Brain pericyte (primary cell): ENCODE data around the gene OARD1.
"Not testable (repeated sequence)": the region's sequence is repeated elsewhere in the genome, so short reads cannot be mapped to it uniquely, and the experiment has no call there.

Experiments used
- DNase-seq: peaks from one replicate; pipeline ENCODE4 v3.0.0-alpha.2; 2012; ENCODE audit warnings: low read depth, low spot score

Gene OARD1

DNA sequence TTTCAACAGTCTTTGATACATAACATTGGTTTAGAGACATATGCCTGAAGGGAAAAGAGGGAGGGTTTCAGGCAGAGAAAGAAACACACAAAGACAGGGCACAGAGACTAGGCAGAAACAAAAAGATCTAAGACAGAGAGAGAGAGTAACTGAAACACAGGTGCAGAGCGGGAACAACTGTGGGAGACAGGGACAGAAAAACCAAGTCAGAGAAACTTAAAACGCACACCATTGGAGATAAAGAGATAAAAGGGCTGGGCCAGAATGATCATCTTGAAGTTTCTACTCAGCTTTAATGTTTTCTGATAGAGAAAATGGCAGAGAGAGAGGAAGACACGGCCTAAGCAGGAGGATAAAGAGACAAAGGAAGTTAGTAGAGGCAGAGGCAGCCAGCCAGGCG, 44.9 kb downstream of the OARD1 start:
- no peak for DNase-seq

- no peak for DNase-seq
Observed at GRCh38 chr6:41025966-41026530, 46.1 kb downstream of the OARD1 start.

DNA sequence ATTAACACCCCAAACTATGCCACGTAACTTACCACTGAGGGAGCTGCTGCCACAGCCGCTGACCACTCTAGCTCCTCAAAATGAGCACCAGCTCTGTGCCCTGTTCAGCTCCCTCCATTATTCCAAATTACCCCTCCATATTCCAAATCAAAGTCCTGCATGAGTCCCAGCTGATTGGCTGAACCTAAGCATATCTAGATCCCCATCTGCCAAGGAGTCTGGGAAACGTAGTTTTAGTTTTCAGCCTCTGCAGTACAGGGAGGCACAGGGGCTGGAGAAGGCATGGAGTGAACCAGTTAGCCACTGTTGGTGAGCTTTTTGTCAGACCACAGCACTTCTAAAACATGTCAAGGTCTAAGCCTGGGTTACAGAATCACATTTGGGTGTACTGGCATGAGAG, 49.0 kb downstream of the OARD1 start:
- no peak for DNase-seq

DNA sequence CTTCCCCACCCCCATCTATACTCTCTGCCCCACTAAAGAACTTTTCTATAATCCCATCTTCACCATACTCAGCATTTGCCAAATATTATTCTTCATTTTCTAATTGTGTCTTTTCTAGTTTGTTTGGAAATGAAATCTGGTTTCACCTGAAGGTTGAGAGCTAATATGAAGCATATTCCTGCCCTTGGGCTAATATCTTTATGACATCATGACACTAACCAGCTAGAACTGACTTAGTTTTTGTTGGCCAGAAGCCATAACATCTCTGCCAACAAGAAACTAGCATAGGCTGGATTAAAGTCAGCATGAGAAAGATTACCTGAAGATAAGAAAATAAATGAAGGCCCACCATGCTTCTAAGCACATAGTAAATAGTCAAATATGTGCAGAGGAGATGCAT, 49.9 kb downstream of the OARD1 start:
- no peak for DNase-seq

- no peak for DNase-seq
Observed at GRCh38 chr6:41021832-41022231, 50.3 kb downstream of the OARD1 start.

GRCh38 chr6:41017663-41018062, 54.5 kb downstream of the OARD1 start:
- no peak for DNase-seq

DNA sequence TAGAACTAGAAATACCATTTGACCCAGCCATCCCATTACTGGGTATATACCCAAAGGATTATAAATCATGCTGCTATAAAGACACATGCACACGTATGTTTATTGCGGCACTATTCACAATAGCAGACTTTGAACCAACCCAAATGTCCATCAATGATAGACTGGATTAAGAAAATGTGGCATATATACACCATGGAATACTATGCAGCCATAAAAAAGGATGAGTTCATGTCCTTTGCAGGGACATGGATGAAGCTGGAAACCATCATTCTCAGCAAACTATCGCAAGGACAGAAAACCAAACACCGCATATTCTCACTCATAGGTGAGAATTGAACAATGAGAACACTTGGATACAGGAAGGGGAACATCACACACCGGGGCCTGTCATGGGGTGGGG, 56.3 kb downstream of the OARD1 start:
- not testable (repeated sequence) for DNase-seq

- DNase-seq: no peak
Observed at GRCh38 chr6:41014780-41015179, 57.4 kb downstream of the OARD1 start.
